OCI-LY7 (cell line): ENCODE data around the gene PBX1. TPM values are rescaled to one million over a fixed set of nuclear protein-coding genes. Genes with fewer than 3 reads are reported as not detected.

Experiments used
- BruUV-seq: library from RNA; stranded (reverse); fragments of 400-500 nt; replicated peaks from 2 replicates; lab custom pipeline; 2021; lab: Mats Ljungman, UMichigan
- CTCF ChIA-PET: fragments of 300-600 bp; sonication (Branson Sonifier 250); formaldehyde crosslinking; loops from one replicate; lab custom pipeline; 2022; ENCODE audit warnings: antibody characterized with exemption; ENCODE audit not compliant: unreplicated experiment; lab: Charles Lee
- POLR2A ChIA-PET: fragments of 300-600 bp; sonication (Branson Sonifier 250); formaldehyde crosslinking; loops from one replicate; lab custom pipeline; 2022; ENCODE audit warnings: antibody characterized with exemption; lab: Charles Lee
- DNase-seq: peaks from one replicate; pipeline ENCODE4 v3.0.0-alpha.2; 2015; ENCODE audit warnings: low spot score
- H2AFZ ChIP-seq: fragments of 200-600 bp; sonication (generic), shearing (Covaris generic); 2 replicates; pipeline ENCODE4 v1.6.1; 2014; ENCODE audit warnings: mild to moderate bottlenecking, antibody characterized with exemption, low read length, moderate library complexity
- H3K27ac ChIP-seq: fragments of 200-600 bp; sonication (generic); 2 replicates; pipeline ENCODE4 v1.5.1; 2014; ENCODE audit warnings: mixed run types, low read depth, mild to moderate bottlenecking, moderate library complexity, low read length, inconsistent platforms; ENCODE audit not compliant: poor library complexity, severe bottlenecking
- H3K36me3 ChIP-seq: fragments of 200-600 bp; sonication (generic); 2 replicates; pipeline ENCODE4 v1.6.1; 2014; ENCODE audit warnings: mild to moderate bottlenecking, antibody characterized with exemption, low read length, moderate library complexity, mixed read lengths; ENCODE audit not compliant: insufficient read depth
- H3K4me1 ChIP-seq: fragments of 200-600 bp; sonication (generic); 2 replicates; pipeline ENCODE4 v1.5.1; 2014; ENCODE audit warnings: mild to moderate bottlenecking, low read length; ENCODE audit not compliant: insufficient read depth, poor library complexity, severe bottlenecking
- H3K4me2 ChIP-seq: fragments of 200-600 bp; sonication (generic); 2 replicates; pipeline ENCODE4 v1.6.1; 2014; ENCODE audit warnings: mild to moderate bottlenecking, low read length
- H3K4me3 ChIP-seq: fragments of 200-600 bp; sonication (generic); 2 replicates; pipeline ENCODE4 v1.5.1; 2014; ENCODE audit warnings: mild to moderate bottlenecking, low read depth, low read length; ENCODE audit not compliant: poor library complexity, severe bottlenecking
- H3K79me2 ChIP-seq: fragments of 200-600 bp; sonication (generic); 2 replicates; pipeline ENCODE4 v1.6.1; 2016; ENCODE audit warnings: low read depth, mild to moderate bottlenecking, low read length, moderate library complexity, mixed read lengths; ENCODE audit not compliant: insufficient read depth
- H3K9me2 ChIP-seq: fragments of 200-600 bp; sonication (generic); 2 replicates; pipeline ENCODE4 v1.6.1; 2016; ENCODE audit warnings: mild to moderate bottlenecking, low read length, mixed read lengths; ENCODE audit not compliant: insufficient read depth
- H3K9me3 ChIP-seq: fragments of 200-600 bp; sonication (generic); 2 replicates; pipeline ENCODE4 v1.6.1; 2014; ENCODE audit warnings: mild to moderate bottlenecking, mixed run types, low read length, mixed read lengths
- H4K20me1 ChIP-seq: fragments of 200-600 bp; sonication (generic); 2 replicates; pipeline ENCODE4 v1.6.1; 2014; ENCODE audit warnings: mild to moderate bottlenecking, antibody characterized with exemption, low read length, moderate library complexity, mixed read lengths; ENCODE audit not compliant: insufficient read depth
- EZH2phosphoT487 ChIP-seq: fragments of 200-600 bp; sonication (generic); IDR thresholded peaks from 2 replicates; pipeline ENCODE4 v1.6.1; 2018; ENCODE audit warnings: low read depth, borderline replicate concordance, mild to moderate bottlenecking, mixed run types, antibody characterized with exemption, low read length, moderate library complexity, mixed read lengths
- intact Hi-C: fragments of 100-400 bp; cut with micrococcal nuclease; formaldehyde crosslinking; loops from one replicate; pipeline ENCODE4 v1.10.0; 2022; ENCODE audit not compliant: unreplicated experiment
- total RNA-seq, 2 experiments: library from RNA; depleted of rRNA in 1 of 2; stranded (reverse); fragments of >200 nt in 1 of 2; shearing (Covaris generic) in 1 of 2; gene quantifications; 2 replicates each; pipeline ENCODE4 v1.2.3, GENCODE V29; 2014 to 2022
- TF ChIP-seq, protein P1 (sequence below): fragments of 200-600 bp; sonication (generic); conservative IDR thresholded peaks from 2 replicates; pipeline ENCODE4 v1.5.1; 2014; ENCODE audit warnings: mild to moderate bottlenecking, antibody characterized with exemption, low read length, moderate library complexity, mixed read lengths

PBX1 gene
- total RNA-seq, 2 experiments from 2014 or later: not detected

DNA sequence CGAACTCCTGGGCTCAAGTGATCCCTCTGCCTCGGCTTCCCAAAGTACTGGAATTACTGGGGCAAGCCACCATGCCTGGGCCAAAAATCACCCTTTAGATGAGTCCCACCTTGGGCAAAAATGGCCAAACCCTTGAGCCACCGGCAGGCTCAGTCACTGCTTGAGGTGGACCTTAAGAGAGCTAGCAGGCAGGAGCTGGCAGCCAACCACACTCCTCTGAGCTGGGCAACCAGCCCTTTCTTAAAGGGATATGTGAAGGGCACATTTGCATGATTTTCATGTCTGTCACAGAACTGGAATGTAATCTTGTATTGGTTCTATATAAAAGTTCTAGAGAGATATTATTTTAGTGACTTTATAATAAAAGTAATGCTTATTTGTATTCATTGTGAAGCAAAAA is 316.5 kb downstream of the PBX1 start:
- Histone ChIP-seq H3K79me2 (no peaks in the 10 kb centered on the region), H3K9me3 (no peaks in the 10 kb centered on the region), H3K4me1 (no peaks in the 10 kb centered on the region), H4K20me1 (no peaks in the 10 kb centered on the region), H3K27ac (no peak overlapping the region), H2AFZ (no peak overlapping the region), H3K4me2 (no peak overlapping the region), H3K36me3 (no peaks in the 10 kb centered on the region), H3K9me2 (no peaks in the 10 kb centered on the region), H3K4me3 (no peak overlapping the region)
- DNase-seq: no peak
- TF ChIP-seq, protein P1, sequence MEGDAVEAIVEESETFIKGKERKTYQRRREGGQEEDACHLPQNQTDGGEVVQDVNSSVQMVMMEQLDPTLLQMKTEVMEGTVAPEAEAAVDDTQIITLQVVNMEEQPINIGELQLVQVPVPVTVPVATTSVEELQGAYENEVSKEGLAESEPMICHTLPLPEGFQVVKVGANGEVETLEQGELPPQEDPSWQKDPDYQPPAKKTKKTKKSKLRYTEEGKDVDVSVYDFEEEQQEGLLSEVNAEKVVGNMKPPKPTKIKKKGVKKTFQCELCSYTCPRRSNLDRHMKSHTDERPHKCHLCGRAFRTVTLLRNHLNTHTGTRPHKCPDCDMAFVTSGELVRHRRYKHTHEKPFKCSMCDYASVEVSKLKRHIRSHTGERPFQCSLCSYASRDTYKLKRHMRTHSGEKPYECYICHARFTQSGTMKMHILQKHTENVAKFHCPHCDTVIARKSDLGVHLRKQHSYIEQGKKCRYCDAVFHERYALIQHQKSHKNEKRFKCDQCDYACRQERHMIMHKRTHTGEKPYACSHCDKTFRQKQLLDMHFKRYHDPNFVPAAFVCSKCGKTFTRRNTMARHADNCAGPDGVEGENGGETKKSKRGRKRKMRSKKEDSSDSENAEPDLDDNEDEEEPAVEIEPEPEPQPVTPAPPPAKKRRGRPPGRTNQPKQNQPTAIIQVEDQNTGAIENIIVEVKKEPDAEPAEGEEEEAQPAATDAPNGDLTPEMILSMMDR: no peak
- no peak for TF ChIP-seq EZH2phosphoT487
- ChIA-PET POLR2A (no interaction called here), CTCF (no interaction called here)
- intact Hi-C loops: no loop called here
- BruUV-seq: no TSS peak

DNA sequence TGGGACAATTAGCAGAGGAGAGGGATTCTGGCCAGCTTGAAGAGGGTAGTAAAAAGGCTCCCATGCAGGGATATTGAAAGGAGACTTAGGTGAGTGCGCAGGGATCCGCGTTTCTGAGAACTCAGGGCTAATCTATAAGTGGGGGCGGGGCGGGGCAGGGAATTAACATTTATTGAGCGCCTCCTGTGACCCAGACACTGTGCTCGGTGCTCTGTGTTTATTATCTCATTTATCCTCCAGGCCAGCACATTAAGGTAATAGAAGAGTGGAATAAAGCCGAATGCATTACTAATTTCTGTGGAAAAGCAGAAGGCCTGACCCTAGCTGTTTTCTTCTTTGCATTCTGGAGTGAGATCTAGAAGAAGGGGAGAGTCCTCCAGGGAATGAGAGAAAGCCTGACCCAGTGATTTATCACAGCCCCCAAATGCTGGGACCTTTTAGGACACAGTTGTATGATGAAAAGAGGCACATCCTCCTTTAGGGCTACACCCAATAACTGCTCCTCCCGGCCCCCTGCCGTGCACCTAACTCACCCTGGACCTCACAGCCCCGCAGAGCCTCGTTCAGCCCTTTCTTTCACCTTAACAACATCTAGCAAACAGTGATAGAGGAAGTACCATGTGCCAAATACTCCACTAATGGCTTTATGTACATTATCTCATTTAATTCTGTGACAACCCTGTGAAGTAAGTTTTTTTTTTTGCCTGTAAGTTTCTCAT is 317.6 kb downstream of the PBX1 start:
- TF ChIP-seq, protein P1: no peak
- TF ChIP-seq EZH2phosphoT487: no peak
- Histone ChIP-seq H3K4me3 (no peak overlapping the region), H3K79me2 (no peaks in the 10 kb centered on the region), H2AFZ (no peak overlapping the region), H3K36me3 (no peaks in the 10 kb centered on the region), H3K9me2 (no peaks in the 10 kb centered on the region), H4K20me1 (no peaks in the 10 kb centered on the region), H3K4me1 (no peaks in the 10 kb centered on the region), H3K4me2 (no peak overlapping the region), H3K27ac (no peak overlapping the region), H3K9me3 (no peaks in the 10 kb centered on the region)
- CTCF ChIA-PET: no interaction called here
- DNase-seq: no peak
- intact Hi-C loops: no loop called here
- POLR2A ChIA-PET: no interaction called here
- BruUV-seq: no TSS peak

DNA sequence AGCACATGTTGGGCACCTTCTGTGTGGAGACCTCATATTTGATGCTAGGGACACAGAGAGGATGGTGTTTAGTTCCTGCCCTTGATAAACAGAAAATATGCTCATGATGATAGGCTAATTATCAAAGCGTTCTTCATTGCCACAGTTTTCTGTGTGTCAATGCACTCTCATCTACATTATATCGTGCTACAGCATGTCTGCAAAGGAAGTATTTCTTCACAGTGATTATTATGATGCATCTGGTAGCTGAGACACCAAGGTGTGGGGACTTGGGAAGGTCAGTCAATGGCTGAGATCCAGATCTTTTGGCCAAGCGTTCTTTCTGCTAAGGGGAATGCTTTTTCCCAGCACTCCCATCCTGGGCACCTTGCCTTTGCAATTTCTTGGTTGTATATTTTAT is 321.2 kb downstream of the PBX1 start:
- BruUV-seq: no TSS peak
- Histone ChIP-seq H2AFZ (no peak overlapping the region), H3K9me3 (no peaks in the 10 kb centered on the region), H3K79me2 (no peaks in the 10 kb centered on the region), H3K9me2 (no peaks in the 10 kb centered on the region), H3K4me2 (no peak overlapping the region), H3K4me3 (no peak overlapping the region), H3K27ac (no peak overlapping the region), H4K20me1 (no peaks in the 10 kb centered on the region), H3K4me1 (no peaks in the 10 kb centered on the region), H3K36me3 (no peaks in the 10 kb centered on the region)
- intact Hi-C loops: no loop called here
- POLR2A ChIA-PET: no interaction called here
- CTCF ChIA-PET: no interaction called here
- TF ChIP-seq, protein P1: no peak
- no peak for TF ChIP-seq EZH2phosphoT487
- DNase-seq: no peak
